ENCODE results near the gene EMSY. TPM values are rescaled to one million over a fixed set of nuclear protein-coding genes. Genes with fewer than 3 reads are reported as not detected.

The EMSY gene
- total RNA-seq, 6 experiments from 2014 or later, result 6.1 to 15.2 (median 7.2) TPM

GRCh38 chr11:76415073-76415472 lies 29.7 kb upstream of the EMSY start:
- Histone ChIP-seq H3K9me3 (no peaks in the 10 kb centered on the region), H3K4me1 (no peaks in the 10 kb centered on the region), H3K36me3 (no peaks in the 10 kb centered on the region), H3K27ac (no peak overlapping the region), H3K27me3 (no peaks in the 10 kb centered on the region), H3K4me3 (no peak overlapping the region)
- intact Hi-C loops (cut with DNase I), result no loop called here
- ATAC-seq, result no peak
- no peak for DNase-seq
- TF ChIP-seq CTCF (IDR thresholded peaks at IDR 0.05) (no peak), POLR2A (IDR thresholded peaks at IDR 0.05) (no peak)

DNA sequence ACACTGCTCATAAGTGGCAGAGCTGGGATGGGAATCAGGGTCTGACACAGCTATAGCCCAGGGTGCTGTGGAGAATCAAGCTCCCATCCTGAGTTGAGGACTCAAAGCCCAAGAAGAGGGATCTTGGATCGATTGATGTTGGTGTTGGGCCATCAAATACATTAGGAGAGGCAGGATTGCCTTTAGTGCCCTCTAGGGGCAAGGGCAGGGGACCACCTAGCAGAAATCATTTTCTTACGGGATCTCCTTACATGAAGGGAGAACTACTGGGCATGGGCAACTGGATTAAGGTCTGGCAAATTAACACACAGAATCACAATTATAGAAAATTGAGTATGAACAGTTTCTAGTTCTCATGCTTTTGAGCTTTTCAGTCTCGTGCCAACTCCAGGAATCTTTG lies 24.9 kb upstream of the EMSY start:
- no peaks in the 10 kb centered on the region for H3K4me1 ChIP-seq
- H3K27me3 ChIP-seq, result no peaks in the 10 kb centered on the region
- peak; percentile 22 to 46 (median 40) for TF ChIP-seq CTCF (IDR thresholded peaks at IDR 0.05)
- TF ChIP-seq POLR2A (IDR thresholded peaks at IDR 0.05), result no peak
- no peak for DNase-seq
- H3K4me3 ChIP-seq, result no peak overlapping the region
- peak; percentile 47 to 58 (median 54) for ATAC-seq
- 54% methylated on average over 3 of the region's 3 CpGs for WGBS (ENCODE audit: insufficient coverage, low coverage, low lambda C conversion rate, missing lambda C conversion rate)
- H3K9me3 ChIP-seq, result no peaks in the 10 kb centered on the region
- intact Hi-C loops (cut with DNase I), result no loop called here
- no peaks in the 10 kb centered on the region for H3K36me3 ChIP-seq
- H3K27ac ChIP-seq, result no peak overlapping the region

GRCh38 chr11:76424379-76424778 lies 20.4 kb upstream of the EMSY start:
- no peak overlapping the region for H3K27ac ChIP-seq
- WGBS (ENCODE audit: insufficient coverage, low coverage, low lambda C conversion rate, missing lambda C conversion rate), result 40% methylated on average over 3 of the region's 3 CpGs
- no peaks in the 10 kb centered on the region for H3K4me1 ChIP-seq
- no peaks in the 10 kb centered on the region for H3K27me3 ChIP-seq
- no peak overlapping the region for H3K4me3 ChIP-seq
- intact Hi-C loops (cut with DNase I), result no loop called here
- DNase-seq (no peak), ATAC-seq (no peak)
- no peaks in the 10 kb centered on the region for H3K36me3 ChIP-seq
- no peaks in the 10 kb centered on the region for H3K9me3 ChIP-seq
- TF ChIP-seq CTCF (IDR thresholded peaks at IDR 0.05) (no peak), POLR2A (IDR thresholded peaks at IDR 0.05) (no peak)

- ATAC-seq (no peak), DNase-seq (no peak)
- no peak overlapping the region for H3K27ac ChIP-seq
- no peaks in the 10 kb centered on the region for H3K27me3 ChIP-seq
- H3K4me3 ChIP-seq, result no peak overlapping the region
- TF ChIP-seq CTCF (IDR thresholded peaks at IDR 0.05) (no peak), POLR2A (IDR thresholded peaks at IDR 0.05) (no peak)
- H3K36me3 ChIP-seq, result no peaks in the 10 kb centered on the region
- H3K9me3 ChIP-seq, result no peaks in the 10 kb centered on the region
- no peaks in the 10 kb centered on the region for H3K4me1 ChIP-seq
- intact Hi-C loops (cut with DNase I), result no loop called here
- 67% methylated on average over 2 of the region's 2 CpGs for WGBS (ENCODE audit: insufficient coverage, low coverage, low lambda C conversion rate, missing lambda C conversion rate)
These were observed 19.9 kb upstream of the EMSY start for GRCh38 chr11:76424891-76425290.

GRCh38 chr11:76426660-76427059 lies 18.2 kb upstream of the EMSY start:
- ATAC-seq (no peak), DNase-seq (no peak)
- Histone ChIP-seq H3K4me3 (no peak overlapping the region), H3K36me3 (no peaks in the 10 kb centered on the region), H3K4me1 (no peaks in the 10 kb centered on the region), H3K9me3 (no peaks in the 10 kb centered on the region), H3K27ac (no peak overlapping the region), H3K27me3 (no peaks in the 10 kb centered on the region)
- TF ChIP-seq CTCF (IDR thresholded peaks at IDR 0.05) (no peak), POLR2A (IDR thresholded peaks at IDR 0.05) (no peak)
- intact Hi-C loops (cut with DNase I), result no loop called here

All from right lobe of liver (tissue), 6 donors.